WTC11 (cell line): ENCODE data around the gene GABARAPL1. TPM values are rescaled to one million over a fixed set of nuclear protein-coding genes. Genes with fewer than 3 reads are reported as not detected.

Experiments used
- total RNA-seq: library from RNA; stranded (reverse); gene quantifications from 3 replicates; pipeline ENCODE4 v1.2.3, GENCODE V29; 2021

The GABARAPL1 gene
- total RNA-seq, 1 experiment from 2014 or later: 85.2 TPM

Other genes with a start within 250 kb of the GABARAPL1 start
- not detected in 3 replicates for gene CLEC12A, start 241.5 kb upstream of the GABARAPL1 start, total RNA-seq
- gene CLEC1B, start 213.8 kb upstream of the GABARAPL1 start, total RNA-seq: not detected in 3 replicates
- gene CLEC12B, start 202.2 kb upstream of the GABARAPL1 start, total RNA-seq: not detected in 3 replicates
- gene CLEC9A, start 182.2 kb upstream of the GABARAPL1 start, total RNA-seq: not detected in 3 replicates
- gene CLEC1A, start 113.9 kb upstream of the GABARAPL1 start, total RNA-seq: not detected in 3 replicates
- gene CLEC7A, start 82.7 kb upstream of the GABARAPL1 start, total RNA-seq: 0.09 to 0.92 TPM (median 0.48 TPM) in 3 replicates
- gene OLR1, start 40.7 kb upstream of the GABARAPL1 start, total RNA-seq: 0.09 to 0.21 TPM in 2 of 3 replicates, not detected in the other
- not detected in 3 replicates for gene TMEM52B, start 33.8 kb upstream of the GABARAPL1 start, total RNA-seq
- 0.16 to 0.71 TPM (median 0.55 TPM) in 3 replicates for gene KLRD1, start 95.0 kb downstream of the GABARAPL1 start, total RNA-seq
- gene KLRK1, start 177.2 kb downstream of the GABARAPL1 start, total RNA-seq: 0.15 to 0.23 TPM in 2 of 3 replicates, not detected in the other
- not detected in 3 replicates for gene KLRC4, start 196.9 kb downstream of the GABARAPL1 start, total RNA-seq
- not detected in 3 replicates for gene KLRC3, start 207.7 kb downstream of the GABARAPL1 start, total RNA-seq
- gene KLRC2, start 223.1 kb downstream of the GABARAPL1 start, total RNA-seq: not detected in 3 replicates
- gene KLRC1, start 240.5 kb downstream of the GABARAPL1 start, total RNA-seq: not detected in 3 replicates